Activated CD4-positive, alpha-beta T cell treated with anti-CD3 and anti-CD28 coated beads, Interleukin-2, amount 50 U/mL, for 1 hour (primary cell): ENCODE data around the gene LRRC61.

ENCODE experiments used
- DNase-seq: peaks from one replicate; pipeline ENCODE4 v3.0.0-alpha.2; 2020

The LRRC61 gene

DNA sequence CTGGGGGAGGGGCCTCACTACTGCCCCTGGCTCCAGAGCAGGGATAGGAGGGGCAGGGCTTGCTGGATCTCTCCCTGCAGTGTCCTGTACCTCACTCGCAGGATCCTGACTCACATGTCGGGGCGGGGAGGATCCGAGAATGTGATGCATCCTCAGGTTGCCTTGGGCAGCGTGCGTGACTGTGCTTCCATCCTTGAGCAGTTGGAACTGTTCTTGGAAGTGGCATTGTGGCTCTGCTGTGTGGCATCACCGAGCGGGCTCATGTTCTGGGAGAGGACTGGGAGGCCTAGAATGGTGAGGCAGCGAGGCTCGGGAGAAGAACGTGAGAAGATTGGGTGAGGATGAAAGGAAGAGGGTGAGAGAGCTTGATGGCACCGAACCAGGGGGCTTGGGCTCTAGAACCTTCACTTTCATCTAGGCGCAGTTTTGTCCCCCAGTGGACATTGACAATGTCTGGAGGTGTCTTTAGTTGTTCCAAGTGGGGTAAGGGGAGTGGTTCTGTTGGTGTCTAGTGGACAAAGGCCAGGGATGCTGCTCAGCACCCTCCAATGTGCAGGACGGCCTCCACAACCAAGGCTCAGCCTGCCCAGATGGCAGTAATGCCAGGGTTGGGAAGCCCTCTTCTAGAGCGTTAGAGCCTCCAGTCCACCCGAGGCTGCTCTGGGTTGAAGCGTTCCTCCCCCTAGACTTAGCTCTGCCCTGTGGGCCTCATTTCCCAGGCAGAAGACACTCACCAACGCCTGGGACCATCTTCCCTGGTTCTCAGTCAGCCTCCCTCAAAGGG, 9.9 kb downstream of the LRRC61 start:
- no peak for DNase-seq

DNA sequence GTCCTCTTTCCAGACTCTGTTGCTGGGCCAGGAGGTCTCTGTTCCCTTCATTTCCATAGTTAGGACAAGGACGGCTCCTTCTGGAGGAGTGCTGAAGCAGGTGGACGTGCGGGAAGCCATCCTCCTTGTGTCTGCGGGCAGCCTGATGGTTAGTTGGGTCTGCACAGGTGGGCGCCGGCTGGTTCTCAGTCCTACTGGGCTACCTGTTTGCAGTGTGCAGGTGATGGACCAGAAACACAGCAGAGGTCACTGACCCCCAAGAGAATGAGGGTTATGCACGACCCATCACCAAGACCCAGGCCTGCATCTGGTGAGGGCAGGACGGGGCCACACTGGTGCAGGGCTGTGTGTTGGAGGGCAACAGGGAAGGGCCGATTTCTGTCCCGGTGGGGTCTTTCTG, 10.5 kb downstream of the LRRC61 start:
- DNase-seq: no peak

DNA sequence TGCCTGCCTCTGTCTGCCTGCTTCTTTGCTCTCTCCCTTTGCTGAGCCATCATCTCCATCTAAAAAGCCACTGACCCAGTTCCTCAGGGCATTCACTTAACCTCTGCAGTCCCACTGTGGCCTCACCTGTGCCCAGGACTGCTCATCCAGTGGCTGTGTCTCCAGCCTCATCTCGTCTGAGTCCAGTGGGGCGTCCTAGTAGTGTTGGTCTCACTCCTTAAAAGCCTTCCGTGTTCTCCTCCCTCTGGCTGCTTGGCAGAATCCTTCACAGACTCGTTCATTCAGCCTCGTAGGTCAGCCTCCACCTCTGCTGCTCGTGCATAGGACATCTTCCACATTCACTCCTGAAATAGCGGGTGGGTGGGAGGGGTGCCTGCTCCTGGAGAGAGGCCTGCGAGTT, 11.0 kb downstream of the LRRC61 start:
- DNase-seq: no peak

DNA sequence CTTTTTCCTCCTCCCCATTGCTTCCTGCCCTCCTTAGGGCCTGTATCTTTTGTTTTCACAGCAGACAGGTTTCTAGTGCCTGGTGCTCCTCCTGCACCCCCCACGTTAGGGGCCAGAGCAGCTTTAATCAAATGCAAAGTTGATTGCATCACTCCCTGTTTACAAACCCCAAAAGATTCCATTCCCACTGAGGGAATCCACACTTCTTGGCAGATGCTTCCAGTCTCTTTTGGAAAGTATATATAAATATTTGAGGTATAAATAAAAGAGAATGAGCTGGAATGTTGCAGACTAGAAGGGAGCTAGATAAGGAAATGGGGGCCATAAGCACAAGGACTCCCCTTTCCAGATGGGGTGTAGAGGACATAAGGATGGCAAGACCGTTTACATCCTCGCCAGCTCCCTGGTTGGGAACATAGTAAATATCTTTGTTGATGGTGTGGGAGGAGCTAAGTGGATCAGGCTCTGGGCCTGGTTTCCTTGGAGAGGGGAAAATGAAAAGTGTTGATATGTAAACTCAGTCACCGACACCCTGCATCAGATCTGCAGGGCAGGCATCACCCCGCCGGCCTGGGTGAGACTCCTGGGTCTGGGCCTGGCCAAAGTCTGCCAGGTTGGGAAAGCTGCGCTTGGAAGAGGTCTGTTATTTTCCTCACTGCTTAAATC, 12.1 kb downstream of the LRRC61 start:
- no peak for DNase-seq

DNA sequence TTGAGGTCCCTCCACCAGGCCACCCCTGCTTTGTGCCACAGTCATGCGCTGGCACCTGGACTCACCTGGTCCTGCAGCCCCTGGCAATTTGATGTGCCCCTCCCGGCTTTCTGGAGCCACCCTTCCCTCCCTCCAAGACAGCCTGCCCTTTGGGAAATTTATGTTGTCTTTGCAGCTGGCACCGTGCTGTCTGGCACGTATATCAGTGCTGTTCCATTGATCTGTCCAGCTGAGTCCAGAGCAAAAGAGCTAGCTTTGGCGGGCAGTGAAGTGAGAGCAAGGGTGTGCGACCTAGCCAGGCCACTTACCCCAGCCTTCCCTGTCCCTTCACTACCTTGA, 12.6 kb downstream of the LRRC61 start:
- DNase-seq: no peak

DNA sequence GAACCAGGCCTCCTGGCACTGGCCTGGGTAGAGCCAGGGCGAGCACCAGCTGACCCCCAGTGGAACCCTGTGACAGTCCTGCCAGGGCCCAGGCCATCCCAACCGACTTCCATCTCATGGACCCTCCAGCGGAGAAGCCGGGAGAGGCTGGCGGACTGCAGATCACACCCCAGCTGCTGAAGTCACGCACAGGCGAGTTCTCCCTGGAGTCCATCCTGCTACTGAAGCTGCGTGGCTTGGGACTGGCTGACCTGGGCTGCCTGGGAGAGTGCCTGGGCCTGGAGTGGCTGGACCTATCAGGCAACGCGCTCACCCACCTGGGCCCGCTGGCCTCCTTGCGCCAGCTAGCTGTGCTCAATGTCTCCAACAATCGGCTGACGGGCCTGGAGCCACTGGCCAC, 13.6 kb downstream of the LRRC61 start:
- no peak for DNase-seq

DNA sequence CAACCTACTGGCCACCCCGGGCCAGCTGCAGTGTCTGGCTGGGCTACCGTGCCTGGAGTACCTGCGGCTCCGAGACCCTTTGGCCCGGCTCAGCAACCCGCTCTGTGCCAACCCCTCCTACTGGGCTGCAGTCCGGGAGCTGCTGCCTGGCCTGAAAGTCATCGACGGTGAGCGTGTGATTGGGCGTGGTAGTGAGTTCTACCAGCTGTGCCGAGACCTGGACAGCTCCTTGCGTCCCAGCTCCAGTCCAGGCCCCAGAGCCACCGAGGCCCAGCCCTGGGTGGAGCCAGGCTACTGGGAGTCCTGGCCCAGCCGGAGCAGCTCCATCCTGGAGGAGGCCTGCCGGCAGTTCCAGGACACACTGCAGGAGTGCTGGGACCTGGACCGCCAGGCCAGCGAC, 14.0 kb downstream of the LRRC61 start:
- DNase-seq: no peak

DNA sequence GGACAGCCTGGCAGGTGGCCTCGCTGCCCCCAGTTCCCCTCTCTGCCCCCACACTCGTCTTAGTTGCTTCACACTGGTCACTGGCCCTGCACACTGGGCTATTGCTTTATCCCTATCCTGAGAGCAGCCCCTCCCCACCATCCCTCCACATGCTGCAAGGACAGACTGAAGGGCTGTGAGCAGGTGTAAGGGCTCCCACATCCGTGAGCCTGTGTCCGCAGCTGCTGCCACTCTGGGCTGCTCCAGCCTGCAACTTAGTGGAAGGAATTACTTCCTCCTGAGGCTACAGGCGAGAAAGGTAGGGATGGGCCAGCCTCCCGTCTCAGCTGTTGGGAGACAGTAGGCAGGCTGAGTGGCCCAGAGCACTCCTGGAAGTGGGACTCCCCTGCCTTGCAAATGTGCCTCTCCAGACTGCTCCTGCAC, 14.5 kb downstream of the LRRC61 start:
- DNase-seq: no peak

DNA sequence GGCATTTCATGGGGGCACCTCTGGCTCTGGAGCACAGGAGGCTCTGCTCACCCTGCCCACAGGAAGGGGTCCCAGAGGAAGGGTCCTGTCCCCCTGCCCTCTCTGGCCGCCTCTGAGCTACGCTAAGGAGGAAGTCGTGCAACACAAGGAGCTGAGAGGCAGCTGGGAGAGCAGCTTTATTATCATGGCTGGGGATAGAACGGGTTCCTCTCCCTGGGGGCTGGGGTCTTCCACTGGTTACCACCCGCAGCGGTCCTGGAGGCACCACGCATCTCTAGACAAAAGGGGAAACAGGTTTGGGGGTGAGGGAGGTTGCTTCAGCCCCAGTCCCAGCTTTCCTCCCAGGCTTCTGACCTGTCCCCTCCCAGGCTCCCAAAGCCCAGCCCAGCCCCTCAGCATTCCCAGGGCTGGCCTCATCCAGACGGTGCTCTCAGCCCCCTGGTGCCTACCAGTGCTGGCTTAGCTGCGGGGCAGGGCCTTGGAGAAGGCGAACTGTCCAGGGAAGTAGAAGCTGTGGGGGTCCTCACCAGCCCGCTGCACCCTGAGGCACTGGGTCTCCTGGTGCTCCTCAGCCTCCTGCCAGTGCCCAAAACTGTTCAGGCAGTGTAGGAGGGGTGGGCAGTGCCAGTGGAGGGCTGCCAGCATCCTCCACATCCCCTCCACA, 15.1 kb downstream of the LRRC61 start:
- DNase-seq: no peak

DNA sequence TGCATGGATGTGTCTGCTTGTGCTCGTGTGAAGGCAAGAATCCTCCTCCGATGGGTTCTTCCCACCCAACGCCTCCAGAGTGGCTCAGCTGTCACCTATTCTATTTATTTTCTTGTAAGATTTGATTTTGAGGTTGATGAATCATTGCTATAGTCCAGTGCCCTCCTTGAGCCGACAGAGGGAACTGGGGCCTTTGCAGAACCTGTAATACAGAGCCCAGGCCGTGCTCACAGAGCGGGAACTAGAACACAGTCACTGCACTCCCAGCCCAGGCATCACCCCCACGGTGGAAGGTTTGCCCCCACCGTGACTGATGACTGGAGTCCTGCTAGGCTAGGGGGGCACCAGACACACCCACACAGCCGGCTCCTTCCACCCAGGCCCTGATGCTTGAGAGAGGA, 16.3 kb downstream of the LRRC61 start:
- DNase-seq: no peak

DNA sequence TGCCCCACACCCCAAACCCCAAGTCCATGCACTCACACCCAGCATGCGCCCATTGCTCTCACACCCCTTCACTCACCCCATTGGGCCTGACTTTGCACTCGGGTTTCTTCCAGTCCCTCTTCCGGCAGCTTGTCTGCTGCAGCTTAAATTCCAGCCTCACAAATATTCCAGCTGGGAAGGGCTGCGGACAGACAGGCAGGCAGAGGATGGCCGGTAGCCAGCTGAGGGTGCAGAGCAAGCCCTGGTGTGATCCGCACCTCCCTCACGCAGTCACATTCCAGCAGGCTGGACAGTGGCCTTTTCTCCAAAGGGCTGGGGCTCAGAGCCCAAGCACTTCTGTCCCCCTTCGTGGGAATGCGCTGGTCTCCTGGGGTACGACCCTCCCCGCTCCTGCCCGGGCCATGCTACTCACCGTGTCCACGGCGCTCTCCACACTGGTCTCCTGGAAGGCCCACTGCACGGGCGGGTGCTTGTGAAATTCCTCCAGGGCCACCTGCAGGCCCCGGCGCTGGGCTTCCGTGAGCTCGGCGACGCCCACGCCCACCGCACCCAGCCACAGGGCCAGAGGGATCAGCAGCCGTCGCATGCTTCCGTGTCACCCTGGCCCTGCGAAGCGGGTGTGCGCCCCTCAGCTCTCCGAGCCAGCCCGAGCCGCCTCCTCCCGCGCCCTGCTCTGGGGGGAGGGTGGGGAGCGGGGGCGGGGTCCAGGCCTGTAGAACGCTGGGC, 17.0 kb downstream of the LRRC61 start:
- DNase-seq: no peak

DNA sequence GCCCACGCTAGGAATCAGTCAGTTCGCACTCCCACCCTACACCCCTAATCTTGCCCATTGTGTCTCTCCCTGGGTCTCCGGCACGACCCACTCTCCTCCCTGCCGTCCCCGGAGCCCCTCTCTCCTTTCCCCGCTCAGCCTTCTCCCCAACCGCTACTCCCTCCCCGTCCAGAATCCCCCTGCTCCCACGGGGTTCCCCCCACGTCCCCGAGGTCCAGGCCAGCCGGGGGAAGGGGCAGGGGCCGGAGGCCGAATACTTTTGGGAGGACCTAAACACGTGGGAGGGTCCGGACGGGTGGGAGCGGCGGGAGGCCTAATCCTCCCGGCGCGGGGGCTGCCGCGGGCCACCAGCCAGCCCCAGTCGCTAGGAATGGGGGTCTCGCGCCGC, 17.7 kb downstream of the LRRC61 start:
- no peak for DNase-seq

DNA sequence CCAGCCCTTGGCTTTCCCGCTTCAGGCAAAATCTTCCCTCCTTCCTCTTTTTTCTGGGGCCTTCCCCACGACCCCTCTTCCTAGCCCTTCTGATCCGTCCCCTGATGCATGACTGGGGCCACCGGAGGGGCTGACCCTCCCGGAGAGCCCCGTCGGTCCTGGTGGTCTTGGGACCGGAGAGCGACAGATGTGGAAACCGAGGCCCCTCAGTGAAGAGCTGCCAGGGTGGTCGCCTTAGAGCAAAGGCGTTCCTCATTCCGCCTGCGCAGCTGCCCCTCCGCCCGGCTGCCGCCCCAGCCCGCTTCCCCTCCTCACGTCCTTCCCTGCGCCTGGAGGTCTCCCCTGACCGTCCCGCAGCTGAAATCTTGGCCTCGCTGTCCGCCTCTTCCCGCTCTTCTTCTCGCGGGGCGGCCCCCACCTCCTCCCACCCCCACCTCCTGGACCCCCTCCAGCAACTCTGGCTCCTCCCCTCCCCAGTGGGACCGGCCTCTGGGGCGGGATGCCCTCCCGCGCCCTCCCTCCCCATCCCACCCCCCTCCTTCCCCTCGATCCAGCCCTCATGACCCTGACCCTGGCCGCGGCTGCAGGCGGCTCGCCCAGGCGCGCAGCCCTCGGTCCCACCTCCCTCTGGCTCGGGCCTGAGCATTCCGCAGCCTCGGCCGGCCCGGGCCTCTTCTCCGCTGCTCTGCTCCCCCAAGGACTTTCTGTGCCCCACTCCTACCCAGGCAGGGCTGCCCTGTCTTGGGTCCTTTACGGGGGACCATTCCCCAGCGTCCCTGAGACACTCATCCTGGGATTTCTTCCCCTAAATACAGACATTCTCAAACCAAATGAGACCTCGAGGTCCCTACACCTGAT, 18.3 kb downstream of the LRRC61 start, which contains the start of gene RARRES2:
Gene RARRES2, minus strand, starts transcription at position 367 of the 858 bp plus-strand sequence. CDS start 1,020 bp downstream, outside the sequence.
- DNase-seq: no peak

DNA sequence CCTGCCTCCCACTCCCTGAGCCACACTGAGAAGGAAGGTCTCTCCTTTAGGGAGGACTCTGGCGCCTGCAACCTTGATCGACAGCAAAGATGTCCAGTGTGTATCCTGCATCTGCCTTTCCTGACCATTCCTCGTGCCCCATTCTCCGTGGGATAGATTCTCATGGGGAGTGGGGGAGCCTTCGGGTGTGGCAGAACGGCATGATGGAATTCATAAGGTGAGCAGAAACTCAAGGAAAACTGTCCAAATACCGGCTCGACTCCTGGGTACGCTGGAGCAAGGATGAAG, 18.9 kb downstream of the LRRC61 start:
- DNase-seq: no peak

DNA sequence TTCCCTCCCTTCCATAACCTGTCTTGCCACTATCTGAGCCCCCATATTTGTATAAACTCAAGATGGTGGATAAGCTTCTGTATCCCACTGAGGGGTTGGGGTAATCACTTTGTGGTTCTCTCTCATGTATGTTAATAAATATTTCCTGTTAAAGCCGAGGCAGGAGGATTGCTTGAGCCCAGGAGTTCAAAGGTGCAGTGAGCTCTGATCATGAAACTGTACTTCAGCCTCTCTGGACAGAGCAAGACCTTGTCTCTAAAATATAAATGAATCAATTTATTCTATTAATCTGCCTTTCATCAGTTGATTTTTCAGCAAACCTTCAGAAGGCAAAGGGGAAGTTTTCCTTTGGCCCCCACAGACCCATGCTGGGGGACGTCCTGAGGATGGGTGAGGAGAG, 20.1 kb downstream of the LRRC61 start:
- no peak for DNase-seq

DNA sequence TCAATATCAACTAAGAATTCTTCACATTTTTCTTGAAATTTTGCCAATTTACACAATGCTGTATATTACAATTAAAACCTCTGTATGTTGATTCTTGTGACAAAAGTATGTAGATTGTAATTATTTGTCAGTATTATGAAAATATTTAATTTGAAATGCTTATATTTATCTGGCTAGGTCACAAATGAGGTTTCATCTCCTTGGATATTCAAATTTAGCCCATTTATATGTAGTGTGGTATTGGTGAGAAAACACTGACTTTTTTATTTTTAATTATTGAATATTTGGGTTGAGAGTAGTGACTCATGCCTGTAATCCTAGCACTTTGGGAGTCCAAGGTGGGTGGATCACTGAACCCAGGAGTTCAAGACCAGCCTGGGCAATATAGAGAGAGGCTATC, 21.1 kb downstream of the LRRC61 start:
- no peak for DNase-seq

DNA sequence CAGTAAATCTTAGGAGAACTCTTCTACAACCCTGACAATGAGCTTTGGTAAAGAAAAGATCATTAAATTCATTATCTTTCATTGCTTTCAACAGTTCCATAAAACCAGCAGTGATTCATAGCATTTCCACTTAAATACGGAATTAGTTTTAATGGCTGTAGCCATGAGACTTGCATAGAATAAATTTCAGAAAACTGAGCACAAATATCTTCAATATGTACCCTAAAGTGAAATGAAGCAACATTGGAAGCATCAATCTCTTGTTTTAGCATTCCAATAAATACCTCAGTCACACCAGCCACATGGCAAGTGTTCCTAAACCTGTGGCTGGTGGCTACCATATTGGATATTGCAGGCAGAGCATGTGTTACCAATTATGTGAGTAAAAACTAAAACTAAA, 21.9 kb downstream of the LRRC61 start:
- no peak for DNase-seq

DNA sequence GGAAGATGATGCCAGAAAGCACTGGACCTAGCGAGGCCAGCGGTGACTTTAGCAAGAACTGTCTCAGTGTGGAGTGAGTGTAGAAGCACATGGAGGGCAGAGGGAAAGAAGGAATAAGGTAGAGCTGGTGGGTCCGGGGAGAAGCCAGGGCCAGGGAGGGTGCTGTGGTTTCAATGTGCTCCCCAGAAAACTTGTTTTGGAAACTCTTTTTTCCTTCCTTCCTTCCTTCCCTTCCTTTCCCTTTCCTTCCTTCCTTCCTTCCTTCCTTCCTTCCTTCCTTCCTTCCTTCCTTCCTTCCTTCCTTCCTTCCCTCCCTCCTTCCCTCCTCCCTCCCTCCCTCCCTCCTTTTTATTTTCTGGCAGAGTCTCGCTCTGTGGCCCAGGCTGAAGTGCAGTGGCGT, 23.8 kb downstream of the LRRC61 start:
- no peak for DNase-seq

DNA sequence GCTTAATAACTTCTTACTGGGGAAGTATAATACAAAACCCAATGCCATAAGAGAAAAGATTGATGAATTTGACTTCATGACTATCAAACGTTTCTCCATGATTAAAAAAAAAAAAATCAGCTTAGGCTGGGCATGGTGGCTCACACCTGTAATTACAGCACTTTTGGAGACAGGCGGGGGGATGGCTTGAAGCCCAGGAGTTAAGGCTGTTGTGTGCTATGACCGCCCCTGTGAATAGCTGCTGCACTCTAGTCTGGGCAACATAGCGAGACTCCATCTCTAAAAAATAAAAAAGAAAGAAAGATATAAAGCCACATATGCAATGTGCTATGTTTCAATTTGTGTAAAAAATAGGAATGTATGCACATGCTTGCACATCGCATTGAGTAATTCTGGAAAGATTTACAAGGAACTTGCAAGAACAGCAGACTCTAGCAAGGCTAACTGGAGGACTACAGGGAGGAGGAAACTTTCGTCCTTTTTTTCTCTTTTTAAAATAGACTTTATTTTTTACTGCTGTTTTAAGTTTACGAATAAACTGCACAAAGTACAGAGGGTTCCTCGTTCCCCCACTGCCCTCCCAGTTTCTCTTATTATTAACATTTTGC, 28.5 kb downstream of the LRRC61 start:
- DNase-seq: no peak

DNA sequence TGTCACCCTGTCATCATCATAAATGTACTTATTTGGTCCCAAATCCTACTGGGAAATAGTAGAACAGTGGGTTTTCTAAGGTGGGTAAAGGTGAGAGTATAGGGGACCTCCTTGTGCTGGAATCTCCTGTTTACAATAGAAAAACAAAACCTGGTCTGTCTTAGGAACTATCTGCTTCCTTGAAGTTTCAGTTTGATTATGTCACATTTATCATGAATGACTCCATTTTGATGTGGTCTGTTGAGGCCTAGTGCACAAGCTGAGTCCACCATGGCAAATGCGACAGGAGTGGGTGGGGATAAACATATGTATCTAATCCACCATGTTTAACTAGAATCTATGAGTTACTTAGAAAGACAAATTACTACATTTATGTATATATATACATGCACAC, 32.5 kb downstream of the LRRC61 start:
- DNase-seq: no peak

DNA sequence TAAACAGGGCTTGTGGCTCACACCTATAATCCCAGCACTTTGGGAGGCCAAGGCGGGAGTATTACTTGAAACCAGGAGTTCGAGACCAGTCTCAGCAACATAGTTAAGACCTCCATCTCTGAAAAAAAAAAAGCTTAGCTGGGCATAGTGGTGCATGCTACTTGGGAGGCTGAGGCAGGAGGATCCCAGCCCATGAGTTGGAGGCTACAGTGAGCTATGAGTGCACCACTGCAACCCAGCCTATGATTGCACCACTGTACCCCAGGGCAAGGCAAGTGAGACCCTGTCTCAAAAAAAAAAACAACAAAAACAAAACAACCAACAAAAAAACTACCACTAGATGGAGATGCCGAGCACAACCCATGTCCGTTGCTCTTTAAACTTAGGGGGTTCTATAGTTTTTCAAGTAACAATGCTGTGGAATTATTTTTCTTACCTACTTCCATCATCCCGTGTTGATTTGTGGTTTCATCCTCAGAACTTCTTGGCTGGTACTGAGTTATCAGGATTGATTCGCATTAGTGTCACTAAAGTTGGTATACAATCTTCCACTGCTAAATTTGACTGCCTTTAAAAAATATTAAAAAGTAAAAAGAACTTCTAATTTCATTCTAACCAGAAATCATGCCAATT, 33.2 kb downstream of the LRRC61 start:
- no peak for DNase-seq

DNA sequence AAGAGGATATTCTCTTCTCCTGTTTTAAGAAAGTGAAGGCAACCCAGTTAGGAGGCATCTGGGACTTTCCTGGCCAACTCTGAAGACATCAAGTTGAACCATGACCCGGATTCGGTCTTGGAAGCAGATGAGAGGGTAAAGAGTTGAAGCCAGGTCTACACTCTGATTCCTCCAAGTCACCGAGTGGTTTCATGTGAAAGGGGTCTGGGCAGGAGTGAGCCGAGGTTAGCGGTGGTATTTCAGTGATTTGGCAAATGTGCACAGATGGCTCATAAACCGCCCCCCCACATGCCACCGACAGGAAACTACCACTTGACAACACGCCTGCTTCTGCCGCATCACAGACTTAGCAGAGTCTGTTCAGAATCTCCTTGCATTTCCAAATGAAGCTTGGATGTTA, 34.1 kb downstream of the LRRC61 start:
- DNase-seq: peak; percentile 68
